Kidney epithelial cell (primary cell): ENCODE results near the gene ADK. TPM values are rescaled to one million over a fixed set of nuclear protein-coding genes. Genes with fewer than 3 reads are reported as not detected.
"Not testable (repeated sequence)": the region's sequence is repeated elsewhere in the genome, so short reads cannot be mapped to it uniquely, and the experiment has no call there.

Experiments used
- DNase-seq: peaks from one replicate; pipeline ENCODE4 v3.0.0-alpha.2; 2010; ENCODE audit warnings: low read depth
- H3K27me3 ChIP-seq: 2 replicates; pipeline ENCODE4 v1.6.0; 2011; ENCODE audit warnings: low read length; ENCODE audit not compliant: control insufficient read depth, insufficient read depth
- H3K36me3 ChIP-seq: 2 replicates; pipeline ENCODE4 v1.5.1; 2011; ENCODE audit warnings: low read length; ENCODE audit not compliant: control insufficient read depth, insufficient read depth
- H3K4me3 ChIP-seq: 2 replicates; pipeline ENCODE4 v1.5.1; 2011; ENCODE audit warnings: low read depth, mild to moderate bottlenecking, control low read depth, low read length
- total RNA-seq: library from RNA; depleted of rRNA; stranded (reverse); fragments of >200 nt; gene quantifications from 2 replicates; pipeline ENCODE4 v1.2.3, GENCODE V29; 2015
- TF ChIP-seq, protein P1 (sequence below): IDR thresholded peaks from 2 replicates; pipeline ENCODE4 v1.5.1; 2011; ENCODE audit warnings: mild to moderate bottlenecking, moderate library complexity, low read length, control low read depth, inconsistent platforms; ENCODE audit not compliant: insufficient read depth, poor library complexity, severe bottlenecking

Gene ADK
- total RNA-seq, 1 donor from 2014 or later = 43.6 TPM

DNA sequence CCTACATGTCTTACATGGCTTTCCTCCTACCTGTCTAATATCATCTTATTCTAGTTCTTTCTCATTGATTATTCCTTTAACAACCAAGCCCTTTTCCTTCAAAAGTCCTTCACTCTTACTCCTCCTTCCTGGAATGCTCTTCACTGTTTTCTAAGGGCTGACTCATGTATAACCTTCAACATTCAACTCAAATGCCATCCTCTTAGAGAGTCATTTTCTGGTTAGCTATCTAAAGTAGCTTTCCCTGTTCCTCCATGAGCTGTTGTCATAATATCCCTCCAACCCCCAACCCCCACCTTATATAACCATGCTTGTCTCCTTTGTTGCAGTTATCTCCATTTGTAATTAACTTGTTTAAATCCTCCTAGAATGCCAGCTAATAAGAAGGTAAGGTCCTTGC is 286.8 kb downstream of the ADK start:
- no peaks in the 10 kb centered on the region for H3K36me3 ChIP-seq
- DNase-seq = peak; percentile 21
- TF ChIP-seq, protein P1, sequence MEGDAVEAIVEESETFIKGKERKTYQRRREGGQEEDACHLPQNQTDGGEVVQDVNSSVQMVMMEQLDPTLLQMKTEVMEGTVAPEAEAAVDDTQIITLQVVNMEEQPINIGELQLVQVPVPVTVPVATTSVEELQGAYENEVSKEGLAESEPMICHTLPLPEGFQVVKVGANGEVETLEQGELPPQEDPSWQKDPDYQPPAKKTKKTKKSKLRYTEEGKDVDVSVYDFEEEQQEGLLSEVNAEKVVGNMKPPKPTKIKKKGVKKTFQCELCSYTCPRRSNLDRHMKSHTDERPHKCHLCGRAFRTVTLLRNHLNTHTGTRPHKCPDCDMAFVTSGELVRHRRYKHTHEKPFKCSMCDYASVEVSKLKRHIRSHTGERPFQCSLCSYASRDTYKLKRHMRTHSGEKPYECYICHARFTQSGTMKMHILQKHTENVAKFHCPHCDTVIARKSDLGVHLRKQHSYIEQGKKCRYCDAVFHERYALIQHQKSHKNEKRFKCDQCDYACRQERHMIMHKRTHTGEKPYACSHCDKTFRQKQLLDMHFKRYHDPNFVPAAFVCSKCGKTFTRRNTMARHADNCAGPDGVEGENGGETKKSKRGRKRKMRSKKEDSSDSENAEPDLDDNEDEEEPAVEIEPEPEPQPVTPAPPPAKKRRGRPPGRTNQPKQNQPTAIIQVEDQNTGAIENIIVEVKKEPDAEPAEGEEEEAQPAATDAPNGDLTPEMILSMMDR = no peak
- H3K4me3 ChIP-seq = no peak overlapping the region
- no peaks in the 10 kb centered on the region for H3K27me3 ChIP-seq

DNA sequence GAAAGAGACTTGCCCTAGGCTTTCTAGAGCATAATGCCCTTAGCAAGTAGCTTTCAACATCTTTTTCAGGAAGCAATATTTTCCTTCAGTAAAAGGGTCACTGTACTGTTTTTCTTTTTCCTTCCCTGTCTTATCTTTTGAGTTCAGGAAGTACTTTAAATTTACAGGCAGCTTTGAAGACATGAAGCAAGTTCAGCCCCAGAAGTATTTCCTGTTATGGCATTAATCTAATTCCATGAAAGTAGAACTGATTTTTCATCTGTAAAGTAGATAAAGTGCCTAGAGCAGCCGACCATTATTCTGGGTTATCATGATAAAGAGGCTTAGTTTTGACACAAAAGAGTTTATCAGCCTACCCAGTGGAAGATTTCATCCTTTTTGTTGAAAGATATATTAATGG is 288.2 kb downstream of the ADK start:
- Histone ChIP-seq H3K36me3 (no peaks in the 10 kb centered on the region), H3K4me3 (no peak overlapping the region), H3K27me3 (no peaks in the 10 kb centered on the region)
- TF ChIP-seq, protein P1 = no peak
- DNase-seq = no peak

DNA sequence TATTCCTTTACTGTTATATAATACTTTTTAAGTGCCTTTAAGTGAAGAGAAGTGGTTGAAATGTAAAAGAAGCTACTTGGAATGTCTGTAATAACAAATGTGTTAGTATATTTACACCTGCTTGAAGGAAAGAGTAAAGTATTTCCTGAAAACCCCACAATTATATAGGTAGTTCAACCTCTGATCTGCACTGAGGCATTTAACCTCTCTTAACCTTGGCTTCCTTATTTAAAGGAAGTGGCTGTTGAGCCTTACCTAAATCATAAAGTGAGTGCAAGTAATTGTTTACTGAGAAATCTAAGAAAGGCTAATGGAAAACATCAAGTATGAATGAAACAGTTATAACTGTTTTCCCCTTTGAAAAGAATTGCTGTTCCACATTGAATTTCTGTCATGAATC is 294.5 kb downstream of the ADK start:
- Histone ChIP-seq H3K36me3 (no peaks in the 10 kb centered on the region), H3K27me3 (no peaks in the 10 kb centered on the region), H3K4me3 (no peak overlapping the region)
- TF ChIP-seq, protein P1 = no peak
- DNase-seq = no peak

DNA sequence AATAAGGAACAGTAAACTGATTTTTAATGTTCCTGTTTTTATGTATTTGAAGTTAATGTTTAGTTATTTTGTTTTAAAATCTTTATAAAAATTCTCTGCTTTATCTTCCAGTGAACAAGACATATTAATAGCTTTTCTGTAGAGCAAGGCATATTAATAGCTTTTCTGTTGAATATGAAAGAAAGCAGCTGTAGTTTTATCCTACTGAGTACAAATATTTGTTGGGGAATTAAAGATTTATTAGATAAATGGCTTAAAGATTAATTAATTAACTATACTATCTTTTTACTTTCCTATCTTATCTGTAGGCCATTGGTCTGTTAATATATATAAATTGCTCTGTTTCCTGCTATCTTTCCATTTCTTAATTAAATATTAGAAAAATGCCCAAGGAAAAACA is 299.6 kb downstream of the ADK start:
- TF ChIP-seq, protein P1 = no peak
- no peaks in the 10 kb centered on the region for H3K36me3 ChIP-seq
- H3K4me3 ChIP-seq = no peak overlapping the region
- DNase-seq = no peak
- no peaks in the 10 kb centered on the region for H3K27me3 ChIP-seq

DNA sequence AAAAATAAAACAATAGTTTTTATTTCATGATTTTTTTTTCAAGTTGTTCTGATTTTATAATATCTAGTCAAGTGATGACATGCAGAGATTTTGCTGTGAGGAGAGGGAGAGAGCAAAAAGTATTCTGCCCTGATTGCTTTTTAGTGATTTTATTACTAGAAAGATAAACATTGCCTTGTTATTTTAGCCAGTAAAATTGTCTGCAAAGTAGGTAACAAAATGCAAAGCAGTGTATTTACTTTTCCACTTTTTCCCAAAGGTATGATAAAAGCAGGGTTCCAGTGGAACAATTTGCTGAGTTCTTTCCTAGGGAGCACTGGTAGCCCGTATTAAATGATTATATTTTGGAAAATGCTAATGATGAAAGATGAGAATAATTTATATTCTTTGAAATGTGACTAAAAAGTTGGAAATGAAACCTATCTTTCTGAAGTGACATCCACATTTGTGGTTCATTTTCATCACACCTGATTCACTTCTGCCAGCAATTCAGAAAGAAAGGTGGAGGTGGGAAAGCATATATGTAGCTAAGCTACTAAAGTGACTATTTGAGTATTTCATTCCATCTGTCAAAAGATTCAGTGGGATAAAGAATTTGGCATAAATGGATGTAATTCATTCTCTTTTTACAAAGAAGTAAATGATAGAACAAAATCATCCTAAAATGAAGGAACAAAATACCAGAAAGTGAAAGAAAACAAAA is 300.3 kb downstream of the ADK start:
- TF ChIP-seq, protein P1 = no peak
- Histone ChIP-seq H3K4me3 (no peak overlapping the region), H3K27me3 (no peaks in the 10 kb centered on the region), H3K36me3 (no peaks in the 10 kb centered on the region)
- no peak for DNase-seq

DNA sequence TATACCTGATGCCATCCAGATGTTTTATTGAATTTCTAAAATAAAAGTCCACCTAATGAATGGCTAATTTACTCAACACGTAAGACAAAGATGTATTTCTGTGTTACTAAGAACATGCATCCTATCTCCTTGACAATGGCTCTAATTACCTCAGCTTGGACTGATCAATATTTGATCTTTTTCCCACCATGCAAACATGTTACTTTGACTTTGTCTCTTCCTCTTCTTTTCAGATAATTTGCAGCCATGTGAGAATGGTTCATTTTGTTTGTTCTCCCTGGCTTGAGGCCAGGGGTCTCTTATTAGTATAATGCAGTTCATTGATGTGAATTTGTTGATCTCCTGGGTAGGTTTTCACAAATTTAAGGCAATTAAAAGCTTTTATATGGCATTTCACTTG is 302.1 kb downstream of the ADK start:
- H3K36me3 ChIP-seq = no peaks in the 10 kb centered on the region
- H3K4me3 ChIP-seq = no peak overlapping the region
- no peak for DNase-seq
- TF ChIP-seq, protein P1 = no peak
- H3K27me3 ChIP-seq = no peaks in the 10 kb centered on the region

DNA sequence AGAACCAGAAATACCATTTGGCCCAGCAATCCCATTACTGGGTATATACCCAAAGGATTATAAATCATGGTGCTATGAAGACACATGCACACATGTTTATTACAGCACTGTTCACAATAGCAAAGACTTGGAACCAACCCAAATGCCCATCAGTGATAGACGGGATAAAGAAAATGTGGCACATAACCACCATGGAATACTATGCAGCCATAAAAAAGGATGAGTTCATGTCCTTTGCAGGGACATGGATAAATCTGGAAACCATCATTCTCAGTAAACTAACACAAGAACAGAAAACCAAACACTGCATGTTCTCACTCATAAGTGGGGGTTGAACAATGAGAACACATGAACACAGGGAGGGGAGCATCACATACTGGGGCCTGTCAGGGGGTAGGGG is 306.5 kb downstream of the ADK start:
- not testable (repeated sequence) for H3K4me3 ChIP-seq, DNase-seq, H3K27me3 ChIP-seq, H3K36me3 ChIP-seq
